ENCODE data around the gene FZD4. TPM values are rescaled to one million over a fixed set of nuclear protein-coding genes. Genes with fewer than 3 reads are reported as not detected.

FZD4 gene
- total RNA-seq, 2 experiments from 2014 or later, result 0.17 TPM; not detected in 1

- no peaks in the 10 kb centered on the region for H3K9me3 ChIP-seq (ENCODE audit: low read length)
- no peak for DNase-seq (ENCODE audit: low spot score)
- TF ChIP-seq CTCF (conservative IDR thresholded peaks at IDR 0.05; ENCODE audit: low read length) (no peak), EZH2phosphoT487 (IDR thresholded peaks at IDR 0.05; ENCODE audit: borderline replicate concordance, low read depth, low read length) (no peak)
- no peak overlapping the region for H3K4me2 ChIP-seq (ENCODE audit: low read length)
- no peaks in the 10 kb centered on the region for H4K20me1 ChIP-seq (ENCODE audit: insufficient read depth, low read length)
- H3K79me2 ChIP-seq (ENCODE audit: insufficient read depth, low read depth, low read length), result no peaks in the 10 kb centered on the region
- ChIA-PET CTCF (ENCODE audit: unreplicated experiment) (no interaction called here), POLR2A (interaction anchor here (0.6 kb wide), 1 partner anchor 1256 kb away, joined by 3 read pairs; no protein-coding TSS in a partner anchor)
- no peak overlapping the region for H2AFZ ChIP-seq (ENCODE audit: low read length)
- H3K4me1 ChIP-seq (ENCODE audit: insufficient read depth, low read length, poor library complexity, severe bottlenecking), result peaks cover 3% of the 10 kb centered on the region
- no TSS peak for BruUV-seq (replicated peaks)
- H3K9me2 ChIP-seq (ENCODE audit: insufficient read depth, low read length), result no peaks in the 10 kb centered on the region
- no peak overlapping the region for H3K27ac ChIP-seq (ENCODE audit: low read depth, low read length, poor library complexity, severe bottlenecking)
- H3K4me3 ChIP-seq (ENCODE audit: low read depth, low read length, poor library complexity, severe bottlenecking), result no peak overlapping the region
- no peaks in the 10 kb centered on the region for H3K36me3 ChIP-seq (ENCODE audit: insufficient read depth, low read length)
- intact Hi-C loops (cut with micrococcal nuclease; ENCODE audit: unreplicated experiment), result no loop called here
Observed at GRCh38 chr11:86980086-86980796, 25.0 kb upstream of the FZD4 start.

- BruUV-seq (replicated peaks), result no TSS peak
- TF ChIP-seq CTCF (conservative IDR thresholded peaks at IDR 0.05; ENCODE audit: low read length), result peak; percentile 95
- TF ChIP-seq EZH2phosphoT487 (IDR thresholded peaks at IDR 0.05; ENCODE audit: borderline replicate concordance, low read depth, low read length), result no peak
- Histone ChIP-seq H4K20me1 (ENCODE audit: insufficient read depth, low read length) (no peaks in the 10 kb centered on the region), H3K9me2 (ENCODE audit: insufficient read depth, low read length) (no peaks in the 10 kb centered on the region), H3K79me2 (ENCODE audit: insufficient read depth, low read depth, low read length) (no peaks in the 10 kb centered on the region), H3K4me1 (ENCODE audit: insufficient read depth, low read length, poor library complexity, severe bottlenecking) (peaks cover 3% of the 10 kb centered on the region), H3K4me3 (ENCODE audit: low read depth, low read length, poor library complexity, severe bottlenecking) (no peak overlapping the region), H3K9me3 (ENCODE audit: low read length) (no peaks in the 10 kb centered on the region), H3K27ac (ENCODE audit: low read depth, low read length, poor library complexity, severe bottlenecking) (no peak overlapping the region), H2AFZ (ENCODE audit: low read length) (no peak overlapping the region), H3K36me3 (ENCODE audit: insufficient read depth, low read length) (no peaks in the 10 kb centered on the region), H3K4me2 (ENCODE audit: low read length) (no peak overlapping the region)
- ChIA-PET POLR2A (interaction anchor here (0.9 kb wide), 1 partner anchor 442 kb away, joined by 3 read pairs; no protein-coding TSS in a partner anchor), CTCF (ENCODE audit: unreplicated experiment) (no interaction called here)
- intact Hi-C loops (cut with micrococcal nuclease; ENCODE audit: unreplicated experiment), result loop anchor here (2.0 kb wide), 1 partner anchor 312 kb away; no protein-coding TSS in a partner anchor
- DNase-seq (ENCODE audit: low spot score), result peak; percentile 54
Observed at GRCh38 chr11:86978756-86979608, 23.8 kb upstream of the FZD4 start.

Data from OCI-LY7 (cell line).